GM19238 (cell line): ENCODE results near the gene CHMP6.

Source experiments
- DNase-seq: peaks from one replicate; pipeline ENCODE4 v3.0.0; 2011; ENCODE audit warnings: low spot score; ENCODE audit not compliant: insufficient read length

CHMP6 gene

GRCh38 chr17:80970762-80971703 lies 20.6 kb upstream of the CHMP6 start:
- DNase-seq: no peak

DNA sequence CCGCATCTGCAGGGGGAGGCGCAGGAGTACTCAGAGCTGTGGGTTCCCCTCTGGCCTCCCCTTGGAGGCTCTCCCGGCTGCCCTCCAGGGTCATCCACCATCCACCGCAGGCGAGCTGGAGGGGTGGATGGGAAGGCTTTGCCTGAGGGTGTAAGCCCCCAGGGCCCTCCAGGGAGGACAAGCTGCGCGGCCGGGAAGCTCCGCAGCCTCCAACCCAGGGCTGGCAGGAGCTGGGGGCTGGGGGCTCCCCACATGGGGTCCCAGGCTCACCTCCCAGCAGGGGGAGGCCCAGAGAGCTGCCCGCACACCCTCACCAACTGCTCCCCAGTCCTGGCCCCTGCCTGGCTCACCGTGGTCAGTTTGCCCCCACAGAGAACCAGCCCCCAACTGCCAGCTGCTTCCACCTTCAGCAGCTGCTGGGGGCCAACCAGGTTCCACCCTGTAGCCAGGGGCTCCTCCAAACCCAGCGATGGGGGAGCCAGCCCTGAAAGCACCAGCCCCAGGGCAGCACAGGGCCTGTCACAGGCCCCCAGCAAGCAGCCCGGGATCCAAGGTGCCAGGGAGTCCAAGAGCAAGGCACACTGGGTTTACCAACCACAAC lies 19.8 kb upstream of the CHMP6 start:
- no peak for DNase-seq

- no peak for DNase-seq
These were observed 14.9 kb upstream of the CHMP6 start for GRCh38 chr17:80976701-80977100.

DNA sequence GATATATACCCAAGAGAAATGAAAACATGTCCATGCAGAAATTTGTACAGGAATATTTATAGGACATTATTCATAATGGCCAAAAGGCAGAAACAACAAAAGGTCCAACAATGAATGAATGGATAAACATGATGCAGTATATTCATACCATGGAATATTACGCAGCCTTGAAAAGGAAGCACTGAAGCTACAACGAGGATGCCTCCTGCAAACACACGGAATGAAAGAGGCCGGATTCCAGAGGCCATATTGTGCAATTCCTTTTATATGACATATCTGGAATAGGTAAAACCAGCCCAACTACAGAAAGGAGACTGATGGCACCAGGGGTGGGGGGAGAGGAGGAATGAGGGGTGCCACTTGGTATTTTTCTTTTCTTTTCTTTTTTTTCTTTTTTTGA lies 14.5 kb upstream of the CHMP6 start:
- DNase-seq: no peak

DNA sequence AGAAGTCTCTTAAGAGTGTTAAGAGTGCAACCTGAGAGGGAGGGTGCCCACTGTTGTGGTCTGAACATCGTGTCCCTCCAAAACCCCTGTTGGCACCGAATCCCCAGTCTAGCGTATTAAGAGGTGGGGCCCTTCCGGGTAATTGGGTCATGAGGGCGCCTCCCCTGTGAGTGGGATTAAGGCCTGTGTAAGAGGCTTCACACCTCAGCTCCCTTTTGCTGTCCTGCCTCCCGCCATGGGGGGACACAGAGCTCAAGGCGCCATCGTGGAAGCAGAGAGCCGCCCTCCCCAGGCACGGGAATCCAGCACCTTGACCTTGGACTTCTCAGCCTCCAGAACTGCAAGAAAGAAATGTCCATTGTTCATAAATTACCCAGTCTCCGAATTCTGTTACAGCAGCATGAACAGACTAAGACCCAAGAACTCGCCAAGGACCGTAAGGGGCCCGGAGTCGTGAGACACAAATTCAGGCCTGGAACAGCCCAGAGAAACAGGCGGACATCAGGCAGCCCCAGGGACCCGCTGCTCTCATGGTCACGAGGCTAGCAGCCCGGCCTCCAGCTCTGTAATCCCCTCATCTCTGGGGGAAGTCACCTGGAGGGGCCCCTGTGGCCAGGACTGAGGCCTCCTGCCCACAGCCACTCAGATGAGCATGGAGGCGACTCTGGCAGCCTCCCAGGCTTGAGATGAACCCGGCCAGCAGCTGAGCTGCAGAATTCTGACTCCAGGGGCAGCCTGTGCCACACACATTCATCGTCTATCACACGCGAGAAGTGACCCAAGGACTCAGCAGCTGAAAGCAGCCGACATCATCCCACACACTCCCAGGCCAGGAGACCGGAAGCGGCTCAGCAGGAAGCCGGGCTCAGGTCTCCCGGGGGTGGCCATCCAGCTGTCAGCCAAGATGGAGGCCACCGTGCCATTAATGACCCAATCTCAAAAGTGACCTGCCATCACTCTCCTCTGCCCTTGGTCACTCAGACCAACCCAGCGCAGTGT lies 12.8 kb upstream of the CHMP6 start:
- DNase-seq: no peak

DNA sequence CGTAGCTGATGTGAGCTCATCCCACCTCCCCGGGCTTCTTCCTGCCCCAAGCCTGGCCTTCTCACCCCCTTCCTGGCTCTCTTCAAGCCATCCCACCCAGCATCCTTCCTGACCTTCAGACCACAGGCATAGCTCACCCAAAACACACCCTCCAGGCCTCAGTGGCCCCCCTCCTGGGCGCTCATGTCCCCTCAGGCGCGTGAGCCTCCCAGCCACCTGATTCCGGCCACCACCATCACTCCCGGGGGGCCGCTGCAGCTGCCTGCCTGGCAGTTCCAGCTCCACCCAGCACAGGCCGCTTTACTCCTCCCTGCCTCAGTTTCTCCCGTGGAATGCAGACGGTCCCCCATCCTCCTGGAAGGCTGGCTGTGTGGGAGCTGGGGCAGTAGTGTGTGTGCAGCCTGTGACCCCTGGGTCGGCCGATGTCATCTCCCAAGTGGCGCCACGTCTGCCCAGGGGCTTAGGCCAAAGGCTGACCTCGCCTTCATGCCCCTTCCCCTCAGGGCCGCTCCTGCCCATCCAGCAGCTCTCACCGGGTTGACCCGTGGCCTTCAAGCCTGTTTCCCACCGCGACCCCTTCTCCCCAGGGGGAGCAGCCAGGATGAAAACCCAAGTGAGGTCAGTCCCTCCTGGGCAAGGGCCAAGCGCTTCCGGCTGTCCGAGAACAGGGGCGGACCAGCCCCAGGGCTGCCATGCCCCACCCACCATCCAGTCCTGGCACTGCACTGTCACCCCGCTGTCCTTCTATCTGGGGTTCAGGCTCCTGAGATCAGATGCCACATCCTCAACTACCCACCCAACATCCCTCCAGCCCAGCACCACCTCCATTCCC lies 11.9 kb upstream of the CHMP6 start:
- no peak for DNase-seq

GRCh38 chr17:80980397-80981061 lies 11.1 kb upstream of the CHMP6 start:
- no peak for DNase-seq

GRCh38 chr17:80981062-80981902 lies 10.4 kb upstream of the CHMP6 start:
- peak; percentile 63 for DNase-seq

GRCh38 chr17:80981929-80982425 lies 9.7 kb upstream of the CHMP6 start:
- DNase-seq: no peak

DNA sequence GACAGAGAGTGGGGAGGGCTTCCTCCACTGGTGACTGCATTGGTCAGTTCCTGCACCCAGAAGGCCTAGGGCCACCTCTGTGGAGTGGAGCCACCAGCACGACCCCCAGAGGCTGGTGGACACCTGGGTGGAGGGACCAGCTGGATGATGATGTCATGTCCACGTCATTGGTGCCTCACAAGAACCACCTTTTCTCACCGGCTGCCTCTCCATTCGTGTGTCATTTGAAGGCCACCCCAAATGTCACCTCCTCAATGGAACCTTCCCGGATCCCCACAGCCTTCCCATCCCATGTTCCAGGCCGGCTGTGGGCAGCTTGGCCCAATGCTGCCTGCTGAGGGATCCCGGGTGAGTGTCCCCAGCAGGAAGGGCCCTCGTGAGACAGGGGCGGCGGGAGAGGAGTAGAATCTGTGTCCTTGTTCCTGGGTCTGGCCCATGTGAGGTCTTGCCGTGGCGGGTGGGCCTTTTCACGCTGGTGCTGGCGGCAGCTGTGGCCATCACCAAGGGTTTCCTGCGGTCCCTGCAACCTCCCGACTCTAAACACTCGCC lies 9.1 kb upstream of the CHMP6 start:
- DNase-seq: no peak

DNA sequence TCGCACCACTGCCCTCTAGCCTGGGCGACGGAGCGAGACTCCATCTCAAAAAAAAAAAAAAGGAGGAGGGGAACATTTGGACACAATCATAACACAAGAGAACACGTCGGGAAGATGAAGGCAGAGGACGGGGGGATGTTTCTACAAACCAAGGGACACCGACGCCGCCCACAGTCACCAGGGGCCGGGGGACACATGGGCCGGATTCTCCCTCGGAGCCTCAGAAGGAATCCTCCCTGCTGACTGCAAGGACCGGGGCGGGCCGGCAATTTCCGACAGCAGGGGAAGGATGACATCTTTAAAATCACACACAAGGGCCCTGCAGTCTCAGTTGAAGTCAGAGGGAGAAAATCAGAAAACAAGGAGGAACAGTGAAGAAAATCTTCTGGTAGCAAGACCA lies 8.1 kb upstream of the CHMP6 start:
- no peak for DNase-seq

DNA sequence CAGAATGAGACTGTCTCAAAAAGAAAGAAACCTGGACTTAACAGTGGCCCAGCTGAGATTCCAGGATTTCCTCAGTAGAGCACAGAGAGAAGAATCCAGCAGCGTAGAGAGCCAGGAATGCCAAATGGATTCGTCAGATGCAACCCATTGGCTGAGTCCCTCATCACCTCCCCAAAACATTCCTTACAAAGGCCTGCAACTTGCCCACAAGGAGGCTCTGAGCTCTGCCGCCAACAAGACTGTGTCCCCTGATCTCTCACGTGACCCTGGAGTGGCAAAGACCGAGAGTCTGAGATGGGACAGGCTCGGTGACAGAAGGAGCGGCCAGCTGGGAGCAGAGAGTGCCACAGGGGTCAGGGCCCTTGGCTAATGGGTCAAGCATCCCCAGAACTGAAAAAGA lies 6.9 kb upstream of the CHMP6 start:
- DNase-seq: no peak

- no peak for DNase-seq
These were observed 5.6 kb upstream of the CHMP6 start for GRCh38 chr17:80986046-80986445.

DNA sequence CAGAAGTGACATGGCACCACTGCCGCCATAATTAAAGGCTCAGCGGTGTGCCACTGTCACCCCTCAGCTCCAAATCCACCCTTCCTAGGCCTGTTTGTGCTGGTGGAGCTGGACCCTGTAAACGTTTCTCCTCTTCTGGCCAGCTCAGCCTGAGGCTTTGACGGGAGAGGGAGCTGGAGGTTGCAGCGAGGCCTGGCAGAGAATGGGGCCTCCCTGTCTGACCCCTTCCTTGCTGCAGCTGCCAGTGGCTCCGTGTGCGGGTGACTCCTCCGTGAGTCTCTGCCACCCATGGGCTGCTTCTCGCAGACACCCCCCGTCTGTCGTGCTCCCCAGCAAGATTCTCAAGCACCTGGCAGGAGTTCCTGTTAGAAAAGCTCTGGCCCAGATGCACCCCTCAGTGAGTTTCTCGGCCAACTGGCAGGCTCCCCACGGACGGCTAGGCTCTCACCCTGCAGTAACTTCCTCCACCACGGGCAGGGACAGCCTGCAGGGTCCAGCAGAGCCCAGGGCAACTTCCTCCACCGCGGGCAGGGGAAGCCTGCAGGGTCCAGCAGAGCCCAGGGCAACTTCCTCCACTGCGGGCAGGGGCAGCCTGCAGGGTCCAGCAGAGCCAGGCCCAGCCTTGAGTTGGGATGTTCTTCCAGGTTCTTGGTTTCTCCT lies 4.7 kb upstream of the CHMP6 start:
- no peak for DNase-seq

DNA sequence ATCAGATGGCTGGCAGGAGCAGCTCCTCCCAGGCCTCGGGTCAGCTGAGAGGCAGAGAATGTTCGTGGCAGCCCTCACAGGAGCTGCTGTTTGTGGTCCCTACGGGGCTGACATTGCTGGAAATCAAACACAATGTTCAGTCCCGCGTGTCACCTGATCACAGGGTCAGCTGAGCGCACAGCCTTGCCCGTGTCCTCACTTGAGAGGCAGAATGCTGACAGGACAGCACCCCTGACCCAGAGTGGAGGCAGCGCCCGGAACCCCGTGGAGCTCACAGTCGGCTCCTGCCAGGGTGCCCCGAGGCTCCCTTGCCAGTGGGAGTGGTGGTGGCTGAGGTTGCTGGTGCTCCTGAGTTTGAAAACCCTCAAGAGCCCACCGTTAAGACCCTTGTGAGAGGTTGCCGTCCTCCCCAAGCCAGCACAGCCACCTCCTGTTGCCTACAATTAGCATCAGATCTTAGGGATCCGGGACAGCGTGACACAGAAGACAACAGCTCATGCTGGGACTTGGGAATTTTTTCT lies 3.6 kb upstream of the CHMP6 start:
- no peak for DNase-seq

- no peak for DNase-seq
These were observed 2.1 kb upstream of the CHMP6 start for GRCh38 chr17:80989586-80989913.

DNA sequence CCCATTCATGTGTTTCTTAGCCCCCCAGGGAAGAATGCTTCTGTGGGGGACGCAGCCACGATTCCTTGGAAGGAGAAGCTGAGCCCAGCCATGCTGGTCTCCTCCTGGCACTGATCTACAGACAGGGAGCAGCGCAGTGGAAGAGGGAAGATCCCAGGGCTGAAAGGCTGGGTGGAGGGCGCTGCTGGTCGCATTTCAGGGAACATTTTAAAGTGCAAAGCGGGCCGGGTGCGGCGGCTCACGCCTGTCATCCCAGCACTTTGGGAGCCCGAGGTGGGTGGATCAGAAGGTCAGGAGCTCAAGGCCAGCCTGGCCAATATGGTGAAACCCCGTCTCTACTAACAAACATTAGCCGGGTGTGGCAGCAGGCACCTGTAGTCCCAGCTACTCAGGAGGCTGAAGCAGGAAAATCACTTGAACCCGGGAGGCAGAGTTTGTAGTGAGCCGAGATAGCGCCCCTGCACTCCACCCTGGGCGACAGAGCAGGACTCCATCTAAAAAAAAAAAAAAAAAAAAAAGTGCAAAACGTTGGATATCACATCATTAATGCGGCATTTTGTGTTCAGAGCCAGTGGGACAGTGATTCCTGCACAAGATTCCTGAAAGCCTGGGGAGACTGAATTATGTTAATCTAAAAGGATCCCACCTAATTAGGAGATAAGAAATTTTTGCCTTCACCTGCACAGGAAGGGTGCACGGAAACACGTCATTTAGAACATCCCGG lies 558 bp upstream of the CHMP6 start:
- DNase-seq: no peak
